Colon (tissue), 2 donors: ENCODE results near the gene SDK1.

Source experiments
- FAIRE-seq: peaks from 2 replicates; lab custom pipeline; 2012; peaks lifted over from hg19 to GRCh38; lab: Jason Lieb, UNC
- donor health status: control.
- donor health status: control.

SDK1 gene

GRCh38 chr7:4113976-4114375, 812.9 kb downstream of the SDK1 start:
- FAIRE-seq = no peak

- no peak for FAIRE-seq
Observed at GRCh38 chr7:4115442-4115841, 814.4 kb downstream of the SDK1 start.

- FAIRE-seq = no peak
Observed at GRCh38 chr7:4115941-4116610, 815.0 kb downstream of the SDK1 start.

- no peak for FAIRE-seq
Observed at GRCh38 chr7:4119848-4120247, 818.8 kb downstream of the SDK1 start.

DNA sequence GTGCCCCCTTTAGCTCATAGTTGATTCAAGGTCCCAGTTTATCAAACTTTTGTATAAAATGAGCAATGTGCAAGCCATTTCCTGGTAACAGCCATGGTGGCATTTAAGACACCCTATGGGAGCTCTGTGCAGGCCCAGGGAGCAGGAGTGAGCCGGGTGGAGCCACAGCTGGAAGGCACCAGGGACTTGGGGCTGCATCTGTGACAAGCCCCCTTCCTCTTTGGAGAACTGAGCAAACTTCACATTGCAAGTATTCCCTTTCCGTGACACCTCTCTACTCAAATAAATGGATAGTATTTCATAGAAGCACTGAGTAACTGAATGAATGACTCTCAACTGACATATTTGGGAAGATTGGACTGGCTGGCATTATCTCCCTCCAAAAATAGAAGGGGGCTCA, 822.3 kb downstream of the SDK1 start:
- FAIRE-seq = no peak

DNA sequence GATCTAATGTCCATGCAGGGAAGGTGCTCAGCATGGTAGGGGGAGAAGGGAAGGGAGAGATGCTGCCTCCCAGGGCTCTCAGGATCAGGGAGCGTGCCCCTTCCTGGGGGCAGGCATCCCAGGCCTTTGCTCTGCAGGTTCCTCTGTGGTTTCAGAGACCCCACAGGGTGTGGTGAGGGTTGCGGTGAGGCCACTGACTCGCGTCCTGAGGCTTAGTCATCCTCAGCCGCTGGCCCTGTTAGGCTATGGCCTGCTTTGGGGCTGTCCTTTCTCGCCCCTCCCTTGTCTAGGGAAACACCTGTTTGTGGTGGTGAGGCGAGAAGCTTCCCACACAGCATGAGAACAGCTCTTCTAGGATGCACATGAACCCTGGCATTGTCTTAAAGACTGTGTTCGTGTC, 822.8 kb downstream of the SDK1 start:
- FAIRE-seq = no peak

DNA sequence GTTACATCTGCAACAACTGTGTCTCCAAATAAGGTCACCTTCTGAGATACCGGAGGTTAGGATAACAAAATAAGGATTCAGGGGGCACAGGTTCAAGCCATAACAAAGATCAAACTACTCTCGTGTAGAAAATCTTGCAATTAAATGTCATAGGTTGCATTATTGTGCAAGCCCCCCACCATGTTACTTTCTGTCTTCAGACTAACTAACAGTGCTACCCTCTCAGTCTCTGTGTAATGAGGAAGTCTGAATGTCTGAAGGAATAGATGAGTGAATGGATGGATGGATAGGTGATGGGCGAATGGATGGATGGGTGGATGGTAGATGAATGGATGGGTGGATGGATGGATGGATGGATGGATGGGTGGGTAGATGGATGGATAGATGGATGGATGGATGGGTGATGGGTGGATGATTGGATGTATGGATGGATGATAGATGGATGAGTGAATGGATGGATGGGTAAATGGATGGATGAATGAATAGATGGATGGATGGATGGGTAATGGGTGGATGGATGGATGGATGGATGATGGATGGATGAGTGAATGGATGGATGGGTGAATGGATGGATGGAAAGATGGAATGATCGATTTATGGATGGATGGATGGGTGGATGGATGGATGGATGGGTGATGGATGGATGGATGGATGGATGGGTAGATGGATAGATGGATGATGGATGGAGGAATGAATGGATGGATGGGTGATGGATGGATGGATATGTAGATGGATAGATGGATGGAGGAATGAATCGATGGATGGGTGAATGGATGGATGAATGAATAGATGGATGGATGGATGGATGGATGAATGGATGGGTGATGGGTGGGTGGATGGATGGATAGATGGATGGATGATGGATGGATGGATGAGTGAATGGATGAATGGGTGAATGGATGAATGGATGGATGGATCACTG, 823.8 kb downstream of the SDK1 start:
- no peak for FAIRE-seq

- no peak for FAIRE-seq
Observed at GRCh38 chr7:4127909-4128560, 827.0 kb downstream of the SDK1 start.

DNA sequence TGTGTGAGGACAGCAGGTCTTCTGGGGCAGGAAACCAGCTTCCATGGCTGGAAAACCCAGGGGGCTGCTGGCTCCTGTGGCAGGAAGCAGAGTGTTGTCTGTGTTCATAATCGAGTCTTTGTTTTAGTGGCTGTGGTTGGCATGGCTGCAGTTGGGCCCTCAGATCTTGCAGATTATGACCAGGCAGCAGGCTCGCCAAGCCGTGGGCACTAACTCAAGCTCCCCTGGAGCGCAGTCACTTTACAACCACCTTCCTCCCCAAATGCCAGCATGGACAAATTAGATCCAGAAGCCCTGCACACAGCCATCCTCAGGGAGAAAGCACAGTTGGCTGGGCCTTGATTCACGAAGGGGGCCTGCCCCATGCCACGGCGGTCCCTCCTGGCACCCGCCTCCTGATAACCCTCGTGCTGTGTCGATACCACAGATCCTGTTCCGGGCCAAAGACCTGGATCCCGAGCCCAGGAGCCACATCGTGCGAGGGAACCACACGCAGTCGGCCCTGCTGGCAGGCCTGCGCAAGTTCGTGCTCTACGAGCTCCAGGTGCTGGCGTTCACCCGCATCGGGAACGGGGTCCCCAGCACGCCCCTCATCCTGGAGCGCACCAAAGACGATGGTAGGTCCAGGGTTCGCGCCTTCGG, 828.5 kb downstream of the SDK1 start:
- no peak for FAIRE-seq

DNA sequence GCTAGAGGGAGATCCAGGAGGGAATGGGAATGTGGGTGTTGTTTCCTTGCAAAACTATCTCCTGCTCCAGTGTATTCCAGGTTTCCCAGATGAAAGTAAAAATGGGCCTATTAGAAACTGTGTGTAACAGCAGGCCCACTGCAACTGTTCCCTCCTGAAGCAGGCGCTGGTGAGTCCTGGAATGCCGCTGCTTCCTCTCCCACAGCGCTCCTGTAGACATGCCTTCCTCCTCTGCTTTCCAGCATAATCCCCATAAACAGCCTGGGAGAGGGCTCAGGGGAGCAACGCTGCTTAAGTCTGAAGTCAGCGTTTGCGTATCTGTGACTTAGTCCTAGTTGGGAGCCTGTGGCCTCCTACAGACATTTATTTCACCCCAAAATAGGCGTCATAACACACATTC, 830.0 kb downstream of the SDK1 start:
- no peak for FAIRE-seq

DNA sequence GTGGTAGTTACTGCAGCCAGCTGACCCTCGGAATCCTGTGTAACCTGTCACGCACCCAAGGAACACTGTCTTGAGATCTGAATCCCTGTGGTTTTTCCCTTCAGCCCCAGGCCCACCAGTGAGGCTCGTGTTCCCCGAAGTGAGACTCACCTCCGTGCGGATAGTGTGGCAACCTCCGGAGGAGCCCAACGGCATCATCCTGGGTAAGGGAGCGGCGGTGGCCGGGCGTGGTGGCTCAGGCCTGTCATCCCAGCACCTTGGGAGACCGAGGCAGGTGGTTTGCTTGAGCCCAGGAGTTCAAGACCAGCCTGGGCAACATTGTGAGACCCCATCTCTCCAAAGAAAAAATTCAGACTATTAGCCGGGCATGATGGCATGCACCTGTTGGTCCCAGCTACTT, 831.2 kb downstream of the SDK1 start:
- no peak for FAIRE-seq

DNA sequence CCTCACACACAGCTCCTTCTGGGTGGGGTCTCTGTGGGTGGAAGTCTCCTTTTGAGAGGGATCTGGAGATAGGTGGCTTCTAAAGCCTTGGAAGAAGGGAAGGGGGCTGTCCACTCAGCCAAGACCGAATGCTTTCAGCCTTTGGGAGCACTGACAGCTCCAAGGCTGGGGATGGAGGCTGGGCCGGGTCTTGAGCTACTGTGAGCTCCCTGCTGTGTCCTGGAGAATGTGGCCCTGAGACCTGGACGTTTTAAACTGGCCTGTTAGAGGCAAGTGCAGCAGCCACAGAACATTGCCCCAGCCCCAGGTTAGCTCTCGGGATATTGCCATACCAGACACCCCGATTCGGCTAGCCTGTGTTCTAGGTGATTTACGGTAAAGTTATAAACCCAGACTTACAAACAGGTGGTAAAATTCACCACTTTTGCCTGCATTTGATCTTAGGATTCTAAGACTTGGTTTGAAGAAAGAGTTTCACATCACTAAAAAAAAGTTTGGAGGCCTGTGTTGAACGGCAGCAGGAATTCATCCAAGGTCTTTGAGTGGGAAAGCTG, 832.5 kb downstream of the SDK1 start:
- no peak for FAIRE-seq

- no peak for FAIRE-seq
Observed at GRCh38 chr7:4134204-4134603, 833.2 kb downstream of the SDK1 start.

GRCh38 chr7:4134631-4135030, 833.6 kb downstream of the SDK1 start:
- FAIRE-seq = no peak

DNA sequence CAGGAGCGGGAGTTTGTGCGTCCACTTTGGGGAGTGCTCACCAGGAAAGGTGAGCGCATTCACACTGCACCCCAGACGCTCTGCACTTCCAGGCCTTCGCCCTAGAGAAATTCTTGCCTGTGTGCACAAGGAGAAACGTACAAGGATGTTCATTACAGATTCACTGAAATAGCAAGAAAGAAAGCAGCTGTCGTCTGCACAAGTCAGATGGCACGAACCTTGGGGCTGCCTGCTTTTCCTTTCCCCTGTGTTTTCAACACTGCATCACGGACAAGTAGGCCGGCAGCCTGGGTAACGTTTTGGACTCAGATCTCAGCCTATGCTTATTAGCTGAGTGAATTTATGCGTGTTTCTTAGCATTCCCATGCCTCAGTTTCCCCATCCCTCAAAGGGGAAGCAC, 834.2 kb downstream of the SDK1 start:
- no peak for FAIRE-seq

GRCh38 chr7:4136036-4136435, 835.0 kb downstream of the SDK1 start:
- FAIRE-seq = no peak

- no peak for FAIRE-seq
Observed at GRCh38 chr7:4136501-4137110, 835.6 kb downstream of the SDK1 start.

DNA sequence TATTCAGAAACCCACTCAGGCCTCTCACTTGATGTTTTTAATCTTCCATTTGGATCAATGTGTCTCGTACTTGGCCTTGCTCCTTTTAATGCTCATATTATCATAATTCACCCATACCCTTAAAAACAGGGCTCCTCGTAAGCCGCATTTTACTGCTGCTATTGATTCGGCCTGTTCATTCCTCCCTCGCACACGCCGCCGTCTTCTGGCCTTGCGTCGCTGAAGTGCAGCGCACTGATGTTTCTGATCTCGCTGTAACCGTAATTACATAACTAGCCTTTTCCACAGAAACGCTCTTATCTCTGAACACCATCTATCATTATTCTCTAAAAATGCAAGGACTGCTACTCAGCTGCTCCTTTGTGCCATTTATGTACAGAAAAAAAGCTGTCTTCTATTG, 836.5 kb downstream of the SDK1 start:
- no peak for FAIRE-seq

GRCh38 chr7:4138866-4139265, 837.8 kb downstream of the SDK1 start:
- no peak for FAIRE-seq

DNA sequence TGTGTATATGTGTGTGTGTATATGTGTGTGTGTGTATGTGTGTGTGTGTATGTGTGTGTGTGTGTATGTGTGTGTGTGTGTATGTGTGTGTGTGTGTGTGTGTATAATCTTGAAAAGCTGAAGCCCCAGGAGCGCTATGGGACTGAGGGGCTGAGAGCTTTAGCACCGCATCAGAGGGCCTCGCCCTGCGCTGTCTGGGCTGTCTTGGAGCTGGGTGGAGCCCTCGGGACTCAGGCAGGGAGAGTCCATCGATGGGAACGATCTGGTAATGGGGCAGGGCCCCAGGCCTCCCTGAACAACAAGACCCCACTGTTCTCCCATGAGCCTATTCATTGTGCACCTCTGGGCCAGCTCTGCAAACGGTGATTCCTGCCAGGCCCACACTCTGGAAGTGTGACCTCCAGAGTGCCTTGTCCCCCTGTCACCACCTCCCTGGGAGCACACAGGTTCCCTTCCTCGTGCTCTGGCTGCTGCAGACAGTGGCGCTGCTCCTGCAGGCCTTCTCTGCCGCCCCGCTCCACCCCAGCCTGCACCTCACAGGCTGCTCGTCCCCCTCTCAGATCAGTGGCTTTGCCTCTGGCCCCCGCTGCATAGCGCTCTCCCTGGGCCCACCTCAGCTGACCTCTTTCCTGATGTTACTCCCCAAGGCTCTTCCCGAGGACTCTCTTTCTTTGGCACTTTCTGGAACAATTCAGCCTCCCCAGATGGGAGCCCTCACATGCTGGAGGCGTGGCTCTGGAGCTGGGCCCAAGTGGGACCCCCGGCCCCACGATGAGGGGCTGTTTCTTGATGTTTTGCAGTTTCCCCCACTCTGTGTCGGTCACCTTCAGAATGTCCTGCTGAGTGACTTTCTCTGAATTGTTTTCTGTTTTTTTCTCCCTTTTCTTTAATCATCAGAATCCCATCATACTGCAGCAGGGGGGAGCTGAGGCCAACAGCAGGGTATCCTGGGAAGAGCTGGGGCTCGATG, 838.9 kb downstream of the SDK1 start:
- no peak for FAIRE-seq

GRCh38 chr7:4140933-4141332, 839.9 kb downstream of the SDK1 start:
- no peak for FAIRE-seq
